ENCODE data around the gene PHACTR3.

PHACTR3 gene

GRCh38 chr20:59693587-59693986 is 89.2 kb downstream of the PHACTR3 start:
- H3K4me3 Mint-ChIP-seq = no peak overlapping the region
- H3K4me1 Mint-ChIP-seq = no peaks in the 10 kb centered on the region
- peaks cover 6% of the 10 kb centered on the region for H3K27me3 Mint-ChIP-seq
- no peak for ATAC-seq (ENCODE audit: low read depth)
- H3K27ac Mint-ChIP-seq = no peak overlapping the region
- no peak for DNase-seq (ENCODE audit: low spot score in 2 of 2)
- H3K36me3 Mint-ChIP-seq = no peaks in the 10 kb centered on the region
- H3K9me3 Mint-ChIP-seq = peaks cover 3% of the 10 kb centered on the region

- DNase-seq (ENCODE audit: low spot score in 2 of 2) = no peak
- Mint-ChIP-seq H3K4me1 (no peaks in the 10 kb centered on the region), H3K27me3 (peaks cover 5% of the 10 kb centered on the region), H3K36me3 (no peaks in the 10 kb centered on the region), H3K9me3 (peaks cover 2% of the 10 kb centered on the region), H3K27ac (no peak overlapping the region), H3K4me3 (no peak overlapping the region)
- no peak for ATAC-seq (ENCODE audit: low read depth)
Observed at GRCh38 chr20:59696476-59696875, 92.1 kb downstream of the PHACTR3 start.

GRCh38 chr20:59697068-59697467 is 92.7 kb downstream of the PHACTR3 start:
- Mint-ChIP-seq H3K27ac (no peak overlapping the region), H3K4me1 (no peaks in the 10 kb centered on the region), H3K27me3 (peaks cover 5% of the 10 kb centered on the region), H3K4me3 (no peak overlapping the region), H3K9me3 (peaks cover 2% of the 10 kb centered on the region), H3K36me3 (no peaks in the 10 kb centered on the region)
- DNase-seq (ENCODE audit: low spot score in 2 of 2) = no peak
- no peak for ATAC-seq (ENCODE audit: low read depth)

GRCh38 chr20:59698598-59698997 is 94.3 kb downstream of the PHACTR3 start:
- H3K27ac Mint-ChIP-seq = no peak overlapping the region
- peaks cover 2% of the 10 kb centered on the region for H3K9me3 Mint-ChIP-seq
- DNase-seq (ENCODE audit: low spot score in 2 of 2) = no peak
- no peaks in the 10 kb centered on the region for H3K36me3 Mint-ChIP-seq
- no peak for ATAC-seq (ENCODE audit: low read depth)
- H3K4me3 Mint-ChIP-seq = no peak overlapping the region
- peaks cover 3% of the 10 kb centered on the region for H3K27me3 Mint-ChIP-seq
- H3K4me1 Mint-ChIP-seq = no peaks in the 10 kb centered on the region

- H3K9me3 Mint-ChIP-seq = peaks cover 2% of the 10 kb centered on the region
- ATAC-seq (ENCODE audit: low read depth) (no peak), DNase-seq (ENCODE audit: low spot score in 2 of 2) (no peak)
- H3K4me1 Mint-ChIP-seq = no peaks in the 10 kb centered on the region
- no peak overlapping the region for H3K4me3 Mint-ChIP-seq
- H3K27ac Mint-ChIP-seq = no peak overlapping the region
- H3K36me3 Mint-ChIP-seq = no peaks in the 10 kb centered on the region
- peaks cover 1% of the 10 kb centered on the region for H3K27me3 Mint-ChIP-seq
Observed at GRCh38 chr20:59701236-59701635, 96.9 kb downstream of the PHACTR3 start.

- Mint-ChIP-seq H3K27ac (no peak overlapping the region), H3K36me3 (peaks cover 2% of the 10 kb centered on the region), H3K9me3 (peaks cover under 1% of the 10 kb centered on the region), H3K4me3 (no peak overlapping the region), H3K4me1 (no peaks in the 10 kb centered on the region), H3K27me3 (no peaks in the 10 kb centered on the region)
- DNase-seq (ENCODE audit: low spot score in 2 of 2) = no peak
- no peak for ATAC-seq (ENCODE audit: low read depth)
Observed at GRCh38 chr20:59703046-59703445, 98.7 kb downstream of the PHACTR3 start.

GRCh38 chr20:59705651-59706399 is 101.5 kb downstream of the PHACTR3 start:
- no peak for ATAC-seq (ENCODE audit: low read depth)
- Mint-ChIP-seq H3K36me3 (peaks cover 2% of the 10 kb centered on the region), H3K9me3 (no peaks in the 10 kb centered on the region), H3K27ac (no peak overlapping the region), H3K4me1 (no peaks in the 10 kb centered on the region), H3K4me3 (no peak overlapping the region), H3K27me3 (no peaks in the 10 kb centered on the region)
- DNase-seq (ENCODE audit: low spot score in 2 of 2) = no peak

GRCh38 chr20:59706400-59706693 is 102.0 kb downstream of the PHACTR3 start:
- Mint-ChIP-seq H3K9me3 (no peaks in the 10 kb centered on the region), H3K27ac (no peak overlapping the region), H3K4me3 (no peak overlapping the region), H3K36me3 (peaks cover 2% of the 10 kb centered on the region), H3K27me3 (no peaks in the 10 kb centered on the region), H3K4me1 (no peaks in the 10 kb centered on the region)
- DNase-seq (ENCODE audit: low spot score in 2 of 2) (no peak), ATAC-seq (ENCODE audit: low read depth) (no peak)

GRCh38 chr20:59708326-59708725 is 104.0 kb downstream of the PHACTR3 start:
- no peak for DNase-seq (ENCODE audit: low spot score in 2 of 2)
- H3K36me3 Mint-ChIP-seq = peaks cover 4% of the 10 kb centered on the region
- H3K4me1 Mint-ChIP-seq = no peaks in the 10 kb centered on the region

GRCh38 chr20:59709636-59710035 is 105.3 kb downstream of the PHACTR3 start:
- peaks cover 6% of the 10 kb centered on the region for H3K36me3 Mint-ChIP-seq
- ATAC-seq (ENCODE audit: low read depth) (no peak), DNase-seq (ENCODE audit: low spot score in 2 of 2) (no peak)
- no peak overlapping the region for H3K27ac Mint-ChIP-seq
- no peaks in the 10 kb centered on the region for H3K27me3 Mint-ChIP-seq
- H3K4me3 Mint-ChIP-seq = no peak overlapping the region
- H3K9me3 Mint-ChIP-seq = peaks cover 9% of the 10 kb centered on the region
- H3K4me1 Mint-ChIP-seq = no peaks in the 10 kb centered on the region

More at GRCh38 chr20:59708326-59708725, 104.0 kb downstream of the PHACTR3 start:
- H3K27ac Mint-ChIP-seq = no peak overlapping the region
- no peak overlapping the region for H3K4me3 Mint-ChIP-seq
- H3K9me3 Mint-ChIP-seq = peaks cover 5% of the 10 kb centered on the region
- no peaks in the 10 kb centered on the region for H3K27me3 Mint-ChIP-seq
- ATAC-seq (ENCODE audit: low read depth) = no peak

- H3K4me3 Mint-ChIP-seq = no peak overlapping the region
- no peak for ATAC-seq (ENCODE audit: low read depth)
Observed at GRCh38 chr20:59718071-59718470, 113.7 kb downstream of the PHACTR3 start.

GRCh38 chr20:59718751-59719150 is 114.4 kb downstream of the PHACTR3 start:
- DNase-seq (ENCODE audit: low spot score in 2 of 2) = no peak
- H3K27ac Mint-ChIP-seq = no peak overlapping the region
- H3K4me3 Mint-ChIP-seq = no peak overlapping the region
- ATAC-seq (ENCODE audit: low read depth) = no peak
- no peaks in the 10 kb centered on the region for H3K36me3 Mint-ChIP-seq
- H3K4me1 Mint-ChIP-seq = no peaks in the 10 kb centered on the region
- H3K9me3 Mint-ChIP-seq = peaks cover 2% of the 10 kb centered on the region
- H3K27me3 Mint-ChIP-seq = peaks cover 4% of the 10 kb centered on the region

More at GRCh38 chr20:59718071-59718470, 113.7 kb downstream of the PHACTR3 start:
- DNase-seq (ENCODE audit: low spot score in 2 of 2) = no peak
- peaks cover 4% of the 10 kb centered on the region for H3K27me3 Mint-ChIP-seq
- H3K4me1 Mint-ChIP-seq = no peaks in the 10 kb centered on the region
- H3K9me3 Mint-ChIP-seq = peaks cover 6% of the 10 kb centered on the region
- H3K36me3 Mint-ChIP-seq = peaks cover 2% of the 10 kb centered on the region
- no peak overlapping the region for H3K27ac Mint-ChIP-seq

GRCh38 chr20:59720013-59720412 is 115.7 kb downstream of the PHACTR3 start:
- Mint-ChIP-seq H3K9me3 (peaks cover 2% of the 10 kb centered on the region), H3K36me3 (no peaks in the 10 kb centered on the region), H3K27me3 (peaks cover 4% of the 10 kb centered on the region), H3K4me1 (no peaks in the 10 kb centered on the region), H3K27ac (no peak overlapping the region), H3K4me3 (no peak overlapping the region)
- no peak for DNase-seq (ENCODE audit: low spot score in 2 of 2)
- ATAC-seq (ENCODE audit: low read depth) = no peak

- peaks cover 4% of the 10 kb centered on the region for H3K27me3 Mint-ChIP-seq
- H3K4me1 Mint-ChIP-seq = no peaks in the 10 kb centered on the region
- no peak overlapping the region for H3K27ac Mint-ChIP-seq
- H3K9me3 Mint-ChIP-seq = peaks cover 2% of the 10 kb centered on the region
- H3K36me3 Mint-ChIP-seq = no peaks in the 10 kb centered on the region
- DNase-seq (ENCODE audit: low spot score in 2 of 2) (no peak), ATAC-seq (ENCODE audit: low read depth) (no peak)
- no peak overlapping the region for H3K4me3 Mint-ChIP-seq
Observed at GRCh38 chr20:59721386-59721785, 117.0 kb downstream of the PHACTR3 start.

- peaks cover 2% of the 10 kb centered on the region for H3K9me3 Mint-ChIP-seq
- no peaks in the 10 kb centered on the region for H3K4me1 Mint-ChIP-seq
- no peak for DNase-seq (ENCODE audit: low spot score in 2 of 2)
- H3K36me3 Mint-ChIP-seq = no peaks in the 10 kb centered on the region
- peaks cover 2% of the 10 kb centered on the region for H3K27me3 Mint-ChIP-seq
- no peak overlapping the region for H3K4me3 Mint-ChIP-seq
- ATAC-seq (ENCODE audit: low read depth) = no peak
- no peak overlapping the region for H3K27ac Mint-ChIP-seq
Observed at GRCh38 chr20:59723108-59723500, 118.8 kb downstream of the PHACTR3 start.

All from memory B cell (primary cell).